GM12878 (cell line): ENCODE measurements around the gene TSPAN5. TPM values are rescaled to one million over a fixed set of nuclear protein-coding genes. Genes with fewer than 3 reads are reported as not detected.

Source experiments
- ATAC-seq: fragments of 200-7000 bp; cut with Tn5 transposase; 3 replicates; pipeline ENCODE4 v1.9.1; 2020; ENCODE audit warnings: mild to moderate bottlenecking, moderate library complexity
- BruUV-seq: library from RNA; stranded (reverse); fragments of 400-500 nt; replicated peaks from 2 replicates; lab custom pipeline; 2021; lab: Mats Ljungman, UMichigan
- CTCF ChIA-PET: fragments of 300-600 bp; sonication (Branson Sonifier 250); formaldehyde crosslinking; extraction: SDS; loops from one replicate; lab custom pipeline; 2021; ENCODE audit warnings: inconsistent platforms; lab: Yijun Ruan, JAX
- POLR2A ChIA-PET: fragments of 350-600 bp; formaldehyde crosslinking; extraction: SDS; loops from one replicate; lab custom pipeline; 2021; ENCODE audit warnings: inconsistent platforms; lab: Charles Lee
- RAD21 ChIA-PET: fragments of 300-600 bp; sonication (Branson Sonifier 250); formaldehyde crosslinking; loops from one replicate; lab custom pipeline; 2023; ENCODE audit warnings: antibody characterized with exemption; ENCODE audit not compliant: unreplicated experiment; lab: Charles Lee
- SMC1A ChIA-PET: fragments of 300-600 bp; sonication (Branson Sonifier 250); formaldehyde crosslinking; loops from one replicate; lab custom pipeline; 2023; ENCODE audit not compliant: unreplicated experiment, uncharacterized antibody; lab: Charles Lee
- DNase-seq: peaks from one replicate; pipeline ENCODE4 v3.0.0-alpha.2; 2011; ENCODE audit warnings: low read depth, low spot score
- FAIRE-seq: peaks from 3 replicates; lab custom pipeline; 2011; peaks lifted over from hg19 to GRCh38; lab: Jason Lieb, UNC
- H2AFZ ChIP-seq: 2 replicates; pipeline ENCODE4 v1.6.0; 2011; ENCODE audit warnings: low read depth, low read length, control low read depth; ENCODE audit not compliant: control insufficient read depth
- H3K27ac ChIP-seq: 2 replicates; pipeline ENCODE4 v1.5.1; 2011; ENCODE audit warnings: control low read depth; ENCODE audit not compliant: control insufficient read depth, insufficient read depth
- H3K27me3 ChIP-seq, 2 experiments: replicated peaks in 1 of 2; 2 replicates each; pipeline versions ENCODE4 v1.6.0 to v1.6.1; 2011; ENCODE audit warnings: low read length in 1 of 2; ENCODE audit not compliant: control insufficient read depth in 2 of 2, insufficient read depth in 2 of 2
- H3K36me3 ChIP-seq, 2 experiments: 2 replicates each; pipeline ENCODE4 v1.5.1; 2011; ENCODE audit warnings: low read length in 1 of 2; ENCODE audit not compliant: control insufficient read depth in 2 of 2, insufficient read depth in 2 of 2
- H3K4me1 ChIP-seq: 2 replicates; pipeline ENCODE4 v1.6.1; 2011; ENCODE audit warnings: mild to moderate bottlenecking, low read length, moderate library complexity, mixed read lengths; ENCODE audit not compliant: control insufficient read depth, insufficient read depth
- H3K4me2 ChIP-seq: 2 replicates; pipeline ENCODE4 v1.6.0; 2011; ENCODE audit warnings: control low read depth; ENCODE audit not compliant: control insufficient read depth, insufficient read depth
- H3K4me3 ChIP-seq: fragments of 200-600 bp; sonication (generic); 2 replicates; pipeline ENCODE4 v1.5.1; 2016
- H3K79me2 ChIP-seq: 2 replicates; pipeline ENCODE4 v1.6.0; 2011; ENCODE audit warnings: low read length; ENCODE audit not compliant: control insufficient read depth, insufficient read depth
- H3K9ac ChIP-seq: 2 replicates; pipeline ENCODE4 v1.8.0; 2011; ENCODE audit warnings: low read length, control low read depth, mixed read lengths; ENCODE audit not compliant: control insufficient read depth, insufficient read depth
- H3K9me3 ChIP-seq: replicated peaks from 3 replicates; pipeline ENCODE4 v1.5.1; 2011; ENCODE audit warnings: mild to moderate bottlenecking, low read length; ENCODE audit not compliant: control insufficient read depth, insufficient read depth
- H4K20me1 ChIP-seq: 2 replicates; pipeline ENCODE4 v1.6.0; 2011; ENCODE audit not compliant: control insufficient read depth, insufficient read depth
- CBX3 ChIP-seq: fragments of 200-600 bp; sonication (generic); IDR thresholded peaks from 2 replicates; pipeline ENCODE4 v1.6.1; 2016; ENCODE audit warnings: low read depth, borderline replicate concordance
- CHD1 ChIP-seq: IDR thresholded peaks from 2 replicates; pipeline ENCODE4 v1.6.1; 2012; ENCODE audit warnings: low read depth, low read length, improper control_type of control experiment
- CHD4 ChIP-seq: fragments of 200-600 bp; sonication (generic); IDR thresholded peaks from 2 replicates; pipeline ENCODE4 v1.6.1; 2016; ENCODE audit warnings: mild to moderate bottlenecking
- E4F1 ChIP-seq: fragments of 450-650 bp; IDR thresholded peaks from 2 replicates; pipeline ENCODE4 v1.6.1; 2018; ENCODE audit warnings: borderline replicate concordance, mild to moderate bottlenecking; ENCODE audit not compliant: partially characterized antibody
- REST ChIP-seq: IDR thresholded peaks from 2 replicates; pipeline ENCODE4 v1.6.1; 2012; ENCODE audit warnings: mild to moderate bottlenecking, low read depth, low read length
- SP1 ChIP-seq: IDR thresholded peaks from one replicate; pipeline ENCODE4 v1.6.1; 2011; ENCODE audit warnings: low read depth, low read length
- SRF ChIP-seq, 2 experiments: IDR thresholded peaks; 2 replicates each; pipeline ENCODE4 v1.6.1; 2011; ENCODE audit warnings: low read depth in 2 of 2, low read length in 2 of 2, mild to moderate bottlenecking in 1 of 2, moderate library complexity in 1 of 2
- SUPT20H ChIP-seq: IDR thresholded peaks from 2 replicates; pipeline ENCODE4 v1.6.1; 2011; ENCODE audit warnings: low read depth, mild to moderate bottlenecking, low read length, moderate library complexity, borderline replicate concordance; ENCODE audit not compliant: control insufficient read depth
- TCF3 ChIP-seq: IDR thresholded peaks from 2 replicates; pipeline ENCODE4 v1.6.1; 2012; ENCODE audit warnings: low read depth, mild to moderate bottlenecking, low read length, borderline replicate concordance; ENCODE audit not compliant: insufficient read depth
- ZNF24 ChIP-seq: fragments of 450-650 bp; IDR thresholded peaks from 2 replicates; pipeline ENCODE4 v1.6.1; 2017; ENCODE audit warnings: antibody characterized with exemption, mild to moderate bottlenecking
- WGBS: methylation state at CpG from one replicate; pipeline ENCODE4 v1.1.6; 2016; ENCODE audit warnings: low lambda C conversion rate; ENCODE audit not compliant: insufficient replicate concordance, insufficient coverage; ENCODE audit errors: missing lambda C conversion rate; 5-methylcytosine and 5-hydroxymethylcytosine counted together
- in situ Hi-C: fragments of 300-500 bp; cut with MboI; formaldehyde crosslinking; loops from 9 replicates; pipeline ENCODE4 v1.14.3; 2018; ENCODE audit warnings: mixed read lengths
- intact Hi-C: fragments of 100-400 bp; cut with micrococcal nuclease; formaldehyde crosslinking; loops from one replicate; pipeline ENCODE4 v1.14.2; 2022; ENCODE audit not compliant: unreplicated experiment
- polyA plus RNA-seq, 11 experiments: library from polyadenylated mRNA; depleted of rRNA in 4 of 11; unstranded in 6 of 11; stranded (reverse) in 5 of 11; fragments of >200 nt; fragmentation: Nextera tagmentation in 4 of 11; fragmentation: Illumina TruSeq in 1 of 11; extraction: Ambion mirVana in 4 of 11; extraction: Trizol in 1 of 11; gene quantifications; 1 replicate in 1 of 11; 2 replicates in 10 of 11; pipeline versions ENCODE4 v1.2.1 to v1.2.3, GENCODE V29; 2011 to 2016; ENCODE audit warnings: inconsistent platforms in 2 of 11, missing spikeins in 2 of 11, low read depth in 1 of 11
- total RNA-seq, 4 experiments: library from RNA; depleted of rRNA in 3 of 4; stranded (reverse); fragments of >200 nt in 3 of 4; fragmentation: Illumina TruSeq in 1 of 4; extraction: Trizol in 1 of 4; gene quantifications; 2 replicates each; pipeline versions ENCODE4 v1.2.1 to v1.2.3, GENCODE V29; 2013 to 2021
- TF ChIP-seq, protein P1 (sequence below), 3 experiments: IDR thresholded peaks in 2 of 3; conservative IDR thresholded peaks in 1 of 3; 2 replicates each; pipeline ENCODE4 v1.5.1; 2011; ENCODE audit warnings: low read depth in 3 of 3, low read length in 3 of 3, mild to moderate bottlenecking in 3 of 3, control low read depth in 2 of 3, moderate library complexity in 2 of 3, inconsistent platforms in 1 of 3, mixed read lengths in 1 of 3; ENCODE audit not compliant: control insufficient read depth in 2 of 3, insufficient read depth in 1 of 3; ENCODE audit errors: extremely low read depth in 1 of 3

The TSPAN5 gene
- total and polyA plus RNA-seq, 10 of the 15 experiments (the other 5 are each of a cell fraction or from before 2014, with no cell fraction given), result 0.09 to 8.2 (median 0.27) TPM

- no peak for TF ChIP-seq CHD1
- no peak for TF ChIP-seq TCF3
Observed at GRCh38 chr4:98573791-98574190, 84.6 kb downstream of the TSPAN5 start (continued).

DNA sequence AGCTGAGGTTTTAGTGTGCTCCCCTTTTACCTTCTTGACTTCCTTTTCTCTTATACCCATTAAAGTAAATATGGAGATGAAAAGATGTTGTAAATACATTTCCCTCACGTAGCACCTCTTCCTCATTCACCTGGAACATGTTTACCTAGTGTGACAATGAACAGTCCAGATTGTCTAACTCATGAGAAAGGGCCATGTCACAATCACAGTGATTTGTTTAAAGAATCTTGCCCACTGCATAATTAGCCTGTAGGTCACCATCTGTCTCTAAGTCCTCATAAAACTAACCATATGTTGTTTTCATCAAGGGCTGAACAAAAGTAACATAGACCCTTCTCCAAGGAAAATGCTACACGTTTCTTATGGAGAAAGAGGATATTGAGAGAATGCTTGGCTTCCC lies 85.7 kb downstream of the TSPAN5 start:
- Histone ChIP-seq H3K79me2 (no peaks in the 10 kb centered on the region), H3K4me3 (no peak overlapping the region), H3K27ac (no peak overlapping the region), H3K4me1 (no peaks in the 10 kb centered on the region), H3K36me3 (no peaks in the 10 kb centered on the region), H4K20me1 (no peaks in the 10 kb centered on the region), H2AFZ (no peak overlapping the region), H3K9me3 (no peaks in the 10 kb centered on the region), H3K4me2 (no peak overlapping the region), H3K9ac (no peak overlapping the region), H3K27me3 (no peaks in the 10 kb centered on the region)
- WGBS, result 0% methylated on average over 2 of the region's 2 CpGs
- DNase-seq (no peak), ATAC-seq (no peak), FAIRE-seq (no peak)
- ChIA-PET RAD21 (no interaction called here), SMC1A (interaction anchor here (0.7 kb wide), 2 partner anchors 10 to 13 kb away, joined by 3 read pairs; no protein-coding TSS in a partner anchor), CTCF (no interaction called here), POLR2A (no interaction called here)
- TF ChIP-seq SRF (IDR thresholded peaks at IDR 0.05; ENCODE audit: low read depth in 2 of 2, low read length in 2 of 2), result no peak
- TF ChIP-seq CBX3, result no peak
- no peak for TF ChIP-seq TCF3
- no peak for TF ChIP-seq ZNF24
- TF ChIP-seq, protein P1, sequence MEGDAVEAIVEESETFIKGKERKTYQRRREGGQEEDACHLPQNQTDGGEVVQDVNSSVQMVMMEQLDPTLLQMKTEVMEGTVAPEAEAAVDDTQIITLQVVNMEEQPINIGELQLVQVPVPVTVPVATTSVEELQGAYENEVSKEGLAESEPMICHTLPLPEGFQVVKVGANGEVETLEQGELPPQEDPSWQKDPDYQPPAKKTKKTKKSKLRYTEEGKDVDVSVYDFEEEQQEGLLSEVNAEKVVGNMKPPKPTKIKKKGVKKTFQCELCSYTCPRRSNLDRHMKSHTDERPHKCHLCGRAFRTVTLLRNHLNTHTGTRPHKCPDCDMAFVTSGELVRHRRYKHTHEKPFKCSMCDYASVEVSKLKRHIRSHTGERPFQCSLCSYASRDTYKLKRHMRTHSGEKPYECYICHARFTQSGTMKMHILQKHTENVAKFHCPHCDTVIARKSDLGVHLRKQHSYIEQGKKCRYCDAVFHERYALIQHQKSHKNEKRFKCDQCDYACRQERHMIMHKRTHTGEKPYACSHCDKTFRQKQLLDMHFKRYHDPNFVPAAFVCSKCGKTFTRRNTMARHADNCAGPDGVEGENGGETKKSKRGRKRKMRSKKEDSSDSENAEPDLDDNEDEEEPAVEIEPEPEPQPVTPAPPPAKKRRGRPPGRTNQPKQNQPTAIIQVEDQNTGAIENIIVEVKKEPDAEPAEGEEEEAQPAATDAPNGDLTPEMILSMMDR (IDR thresholded peaks at IDR 0.05 in 2 of 3, conservative IDR thresholded peaks at IDR 0.05 in 1 of 3; ENCODE audit: control insufficient read depth in 2 of 3, extremely low read depth in 1 of 3, insufficient read depth in 1 of 3, low read depth in 3 of 3, low read length in 3 of 3), result no peak
- TF ChIP-seq SP1, result no peak
- no peak for TF ChIP-seq E4F1
- no peak for TF ChIP-seq REST
- TF ChIP-seq SUPT20H, result no peak
- no peak for TF ChIP-seq CHD4
- BruUV-seq, result no TSS peak
- in situ Hi-C loops (no loop called here), intact Hi-C loops (no loop called here)
